LHCN-M2 (cell line): ENCODE results near the gene TMEM107. TPM values are rescaled to one million over a fixed set of nuclear protein-coding genes. Genes with fewer than 3 reads are reported as not detected.
"Not testable (repeated sequence)": the region's sequence is repeated elsewhere in the genome, so short reads cannot be mapped to it uniquely, and the experiment has no call there.

Experiments
- DNase-seq: peaks from one replicate; pipeline ENCODE4 v3.0.0-alpha.2; 2012; ENCODE audit warnings: low read depth
- polyA plus RNA-seq: library from polyadenylated mRNA; unstranded; fragments of >200 nt; gene quantifications from one replicate; pipeline ENCODE4 v1.2.1, GENCODE V29; 2012; ENCODE audit warnings: missing spikeins
- total RNA-seq: library from RNA; depleted of rRNA; stranded (reverse); fragments of >200 nt; gene quantifications from 2 replicates; pipeline ENCODE4 v1.2.3, GENCODE V29; 2014; rRNA removed

Gene TMEM107
- 40.0 and 45.3 TPM in 2 replicates for total RNA-seq
- 19.5 TPM for polyA plus RNA-seq

GRCh38 chr17:8176197-8176940 is at the start of gene TMEM107:
Gene TMEM107, minus strand, starts transcription at chr17:8176380. Its CDS starts 94 bp downstream, at chr17:8176286.
- peak; percentile 75 for DNase-seq

- DNase-seq = no peak
These were observed 49.0 kb upstream of the TMEM107 start for GRCh38 chr17:8224891-8225812.

DNA sequence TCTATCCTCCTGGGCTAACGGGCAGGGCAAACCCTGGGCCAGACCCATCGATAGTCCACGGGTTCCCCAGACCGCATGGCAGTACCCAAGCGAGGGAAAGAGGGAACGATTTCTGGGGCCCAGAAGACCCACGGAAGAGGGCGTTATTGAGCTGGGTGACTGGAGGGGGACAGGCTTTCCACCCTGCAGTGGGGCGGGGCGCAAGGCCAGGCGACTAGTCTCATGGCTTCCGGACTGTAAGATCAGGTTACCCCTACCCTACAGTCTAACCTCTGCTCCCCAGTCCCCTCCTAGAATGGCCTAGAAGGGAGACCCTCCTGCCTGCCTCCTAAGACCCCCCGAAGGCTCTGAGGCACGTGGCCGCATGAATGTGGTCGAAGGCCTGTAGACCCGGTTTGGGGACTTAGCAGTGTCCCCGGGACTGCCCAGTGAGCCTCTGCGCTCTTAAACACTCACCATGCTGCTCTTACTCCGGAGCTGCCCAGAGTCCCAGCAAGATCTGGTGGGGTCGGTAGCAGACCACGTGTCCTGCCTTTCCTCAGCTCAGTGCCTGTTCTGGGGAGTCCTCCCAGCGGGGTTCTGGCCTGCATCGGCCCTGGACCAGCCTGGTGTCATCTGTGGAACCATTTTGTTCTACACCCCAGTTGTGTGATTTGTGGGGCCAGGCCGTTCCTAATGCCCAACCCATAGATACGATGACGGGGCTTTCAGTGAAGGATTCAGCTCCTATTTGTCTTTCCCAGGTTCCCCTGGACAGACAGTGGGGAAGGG is 47.4 kb upstream of the TMEM107 start:
- peak; percentile 66 for DNase-seq

DNA sequence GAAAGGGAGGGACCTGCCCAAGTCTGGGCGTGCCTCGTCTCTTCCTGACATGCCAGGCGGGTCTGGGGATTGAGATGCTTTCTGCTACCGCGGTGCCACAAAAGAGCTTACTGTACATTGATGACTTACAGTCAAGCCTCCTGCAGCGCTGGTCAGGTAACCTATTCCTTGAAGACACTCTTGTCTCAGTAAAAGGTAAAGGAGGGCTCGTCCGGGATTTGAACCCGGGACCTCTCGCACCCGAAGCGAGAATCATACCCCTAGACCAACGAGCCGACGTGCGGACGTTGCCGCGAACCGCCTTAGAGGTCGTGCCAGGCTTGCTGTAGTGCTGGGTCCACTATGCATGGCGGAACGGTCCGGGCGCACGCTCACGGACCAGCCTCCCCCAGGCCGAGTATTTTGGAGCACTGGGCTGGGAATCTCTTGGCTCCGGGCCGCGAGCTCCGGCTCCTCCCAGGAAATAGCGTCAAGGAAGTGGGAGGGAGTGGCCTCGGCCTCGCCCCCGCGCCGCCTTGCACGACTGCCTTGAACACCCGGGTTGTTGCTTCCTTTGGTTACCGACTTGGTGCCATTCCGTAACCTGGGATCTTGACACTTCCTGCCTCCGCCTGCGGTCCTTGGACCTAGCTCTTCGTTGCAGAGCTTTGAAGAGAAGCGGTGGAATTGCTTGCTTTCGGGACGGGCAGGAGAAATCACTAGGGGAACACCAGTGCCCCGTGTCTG is 46.6 kb upstream of the TMEM107 start:
- DNase-seq = peak; percentile 94

DNA sequence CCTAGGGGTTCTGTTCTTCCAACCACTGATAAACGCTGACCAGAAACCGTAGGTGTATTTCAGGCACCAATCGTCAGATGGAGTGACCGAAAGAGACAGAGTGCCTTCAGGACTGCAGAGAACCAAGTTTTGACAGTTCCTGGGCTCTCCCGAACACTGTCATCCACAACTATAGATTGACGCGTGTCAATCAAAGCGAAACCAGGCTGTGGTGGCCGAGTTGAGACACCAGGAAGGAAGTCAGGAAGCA is 46.1 kb upstream of the TMEM107 start:
- DNase-seq = no peak

DNA sequence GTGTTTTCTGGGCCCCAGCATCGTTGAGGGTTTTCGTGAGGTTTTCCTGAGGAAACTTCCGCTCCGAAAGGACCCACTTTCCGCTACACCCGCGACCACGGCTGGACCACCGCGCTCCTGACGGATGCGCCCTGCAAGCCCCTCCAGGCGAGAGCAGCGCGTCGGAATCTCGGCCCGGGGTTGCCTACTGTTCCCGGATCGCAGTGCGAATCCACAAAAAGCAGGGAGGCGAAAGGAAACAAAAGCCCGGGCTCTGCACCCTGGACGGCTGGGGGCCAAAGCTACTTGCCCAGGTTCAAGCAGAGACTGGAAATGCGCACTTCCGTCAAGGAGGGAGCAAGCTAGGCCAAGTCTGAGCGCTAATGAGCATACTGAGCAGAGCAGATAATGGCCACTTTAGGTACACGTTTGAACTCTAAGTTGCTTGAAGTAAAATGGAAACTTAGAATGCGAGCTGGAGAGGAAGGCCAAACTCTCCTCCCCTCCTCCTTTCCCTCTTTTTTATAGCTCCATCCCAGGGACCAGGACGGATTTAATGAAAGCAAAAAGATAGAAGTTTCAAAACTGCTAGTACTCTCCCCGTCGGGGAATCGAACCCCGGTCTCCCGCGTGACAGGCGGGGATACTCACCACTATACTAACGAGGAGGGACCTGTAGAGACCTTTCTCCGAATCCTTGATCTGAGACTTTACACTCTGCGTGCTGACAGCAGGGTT is 45.6 kb upstream of the TMEM107 start:
- peak; percentile 90 for DNase-seq

GRCh38 chr17:8220783-8221662 is 44.8 kb upstream of the TMEM107 start:
- peak; percentile 94 for DNase-seq

GRCh38 chr17:8214000-8214399 is 37.8 kb upstream of the TMEM107 start:
- not testable (repeated sequence) for DNase-seq

DNA sequence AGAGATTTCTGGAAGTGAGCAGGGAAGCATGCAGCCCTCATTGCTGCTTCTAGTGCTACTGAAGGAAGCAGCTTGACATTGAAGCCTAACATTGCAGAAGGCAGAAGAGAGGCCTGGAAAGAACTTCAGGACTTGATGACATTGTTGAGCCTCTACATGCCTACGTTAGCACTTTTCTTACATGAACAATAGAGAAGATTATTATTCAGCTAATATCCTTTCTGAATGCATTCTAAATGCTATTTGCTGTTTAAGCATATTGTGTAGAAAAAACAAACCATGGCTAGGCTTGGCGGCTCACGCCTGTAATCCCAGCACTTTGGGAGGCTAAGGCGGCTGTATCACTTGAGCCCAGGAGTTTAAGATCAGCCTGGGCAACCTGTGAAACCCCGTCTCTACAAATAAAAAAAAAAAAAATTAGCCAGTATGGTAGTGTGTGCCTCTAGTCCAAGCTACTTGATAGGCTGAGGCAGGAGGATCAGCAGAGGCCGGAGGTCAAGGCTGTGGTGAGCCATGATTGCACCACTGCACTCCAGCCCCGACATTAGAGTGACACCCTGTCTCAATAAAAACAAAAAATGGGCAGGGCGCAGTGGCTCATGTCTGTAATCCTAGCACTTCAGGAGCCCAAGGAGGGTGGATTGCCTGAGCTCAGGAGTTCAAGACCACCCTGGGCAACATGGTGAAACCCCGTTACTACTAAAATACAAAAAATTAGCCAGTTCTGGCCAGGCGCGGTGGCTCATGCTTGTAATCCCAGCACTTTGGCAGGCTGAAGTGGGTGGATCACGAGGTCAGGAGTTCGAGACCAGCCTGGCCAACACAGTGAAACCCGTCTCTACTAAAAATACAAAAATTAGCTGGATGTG is 36.4 kb upstream of the TMEM107 start:
- peak; percentile 81 for DNase-seq

DNA sequence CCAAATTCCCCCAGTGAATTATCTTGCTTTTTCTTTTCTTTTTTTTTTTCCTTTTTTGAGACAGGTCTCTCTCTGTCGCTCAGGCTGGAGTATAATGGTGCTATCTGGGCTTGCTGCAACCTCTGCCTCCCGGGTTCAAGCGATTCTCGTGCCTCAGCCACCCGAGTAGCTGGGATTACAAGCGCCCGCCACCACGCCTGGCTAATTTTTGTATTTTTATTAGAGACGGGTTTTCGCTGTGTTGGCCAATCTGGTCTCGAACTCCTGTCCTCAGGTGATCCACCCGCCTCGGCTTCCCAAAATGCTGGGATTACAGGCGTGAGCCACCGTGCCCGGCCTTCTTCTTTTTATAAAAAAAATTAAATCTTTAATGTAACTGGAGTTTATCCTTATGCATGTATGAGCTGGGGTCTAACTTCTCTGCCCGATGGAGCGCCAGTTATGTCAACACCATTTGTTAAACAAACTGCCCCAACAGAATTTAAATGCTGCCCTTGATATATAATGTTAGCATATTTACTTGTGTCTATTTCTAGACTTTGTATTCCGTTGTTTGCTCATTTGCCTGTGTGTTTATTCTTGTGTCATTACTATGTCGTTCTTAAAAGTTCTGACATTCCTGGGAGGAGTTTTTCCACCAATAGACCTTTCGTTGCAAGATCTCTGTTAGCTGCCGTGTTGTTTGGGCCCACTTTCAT is 34.7 kb upstream of the TMEM107 start:
- no peak for DNase-seq

DNA sequence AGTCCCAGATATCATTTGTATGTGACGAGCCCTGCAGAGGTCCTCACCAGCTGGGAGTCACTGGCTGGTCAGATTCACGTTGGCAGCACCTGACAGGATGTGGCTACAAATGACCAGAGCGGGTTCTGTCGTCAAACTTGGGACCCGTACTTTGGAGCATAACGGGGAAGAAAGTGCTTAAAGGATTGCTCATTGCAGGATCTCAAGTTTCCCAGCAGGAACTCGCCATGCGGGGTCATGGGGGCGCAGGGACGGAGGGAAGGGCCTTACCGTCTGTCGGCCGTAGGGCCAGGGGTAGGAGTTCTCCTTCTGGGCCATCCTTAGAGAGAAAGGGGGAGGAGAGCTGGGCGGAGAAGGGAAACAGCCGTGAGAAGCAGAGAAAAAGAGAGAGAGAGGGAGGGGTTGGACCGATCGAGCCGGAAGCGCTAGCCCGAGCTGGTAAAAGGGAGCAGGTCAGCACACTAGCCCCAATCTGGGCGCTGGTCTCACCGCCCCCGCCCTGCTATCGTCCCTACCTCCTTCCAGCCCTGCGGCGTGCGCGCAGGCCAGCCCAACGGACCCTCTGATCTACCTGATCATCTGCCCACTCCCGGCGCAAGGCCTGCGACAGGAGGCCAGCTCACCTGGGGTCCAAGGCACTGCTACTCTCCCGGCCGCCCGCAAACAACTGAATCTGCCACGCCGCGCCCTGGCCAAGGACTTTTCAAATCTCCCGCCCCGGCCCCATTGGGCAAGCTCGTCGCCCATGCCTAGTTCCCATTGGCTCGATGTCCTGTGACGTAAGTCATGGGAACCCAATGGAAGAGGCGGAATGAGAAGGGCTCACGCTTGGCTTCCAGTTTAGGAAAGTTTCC is 34.0 kb upstream of the TMEM107 start, which contains the start of gene AURKB:
Gene AURKB, minus strand, starts transcription at position 669 of the 854 bp plus-strand sequence. Its CDS starts 351 bp downstream, at position 318.
- DNase-seq = peak; percentile 98

- no peak for DNase-seq
These were observed 30.4 kb upstream of the TMEM107 start for GRCh38 chr17:8206536-8206935.

- DNase-seq = no peak
These were observed 28.8 kb upstream of the TMEM107 start for GRCh38 chr17:8204761-8205555.

- DNase-seq = peak; percentile 78
These were observed 16.1 kb upstream of the TMEM107 start for GRCh38 chr17:8192070-8192815.

DNA sequence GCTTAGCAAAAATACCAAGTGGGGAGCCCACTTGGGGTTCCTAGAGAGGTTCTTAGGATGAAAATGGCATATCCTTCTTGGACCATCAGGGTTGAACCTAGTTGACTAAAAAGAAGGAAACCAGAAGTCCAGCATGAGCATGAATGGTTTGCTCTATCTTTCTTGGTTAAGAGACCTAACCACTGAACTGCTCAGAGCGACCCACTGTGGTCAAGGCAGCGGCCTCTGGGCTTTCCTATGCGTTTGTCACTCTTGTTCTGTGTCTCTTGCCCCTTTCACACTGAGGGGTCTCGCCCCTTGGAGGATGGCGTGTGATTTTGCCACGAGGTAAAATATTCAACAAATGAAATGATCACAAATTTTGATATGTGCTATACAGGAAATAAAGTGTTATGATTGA is 14.3 kb upstream of the TMEM107 start:
- no peak for DNase-seq
